WI38 (cell line): ENCODE measurements around the gene BRD3.
"Not testable (repeated sequence)": the region's sequence is repeated elsewhere in the genome, so short reads cannot be mapped to it uniquely, and the experiment has no call there.

Source experiments
- H3K4me3 ChIP-seq: 2 replicates; pipeline ENCODE4 v1.5.1; 2011; ENCODE audit warnings: low read depth, mild to moderate bottlenecking, control low read depth, low read length
- TF ChIP-seq, protein P1 (sequence below): IDR thresholded peaks from 2 replicates; pipeline ENCODE4 v1.5.1; 2012; ENCODE audit warnings: low read depth, mild to moderate bottlenecking, control low read depth, low read length

The BRD3 gene

DNA sequence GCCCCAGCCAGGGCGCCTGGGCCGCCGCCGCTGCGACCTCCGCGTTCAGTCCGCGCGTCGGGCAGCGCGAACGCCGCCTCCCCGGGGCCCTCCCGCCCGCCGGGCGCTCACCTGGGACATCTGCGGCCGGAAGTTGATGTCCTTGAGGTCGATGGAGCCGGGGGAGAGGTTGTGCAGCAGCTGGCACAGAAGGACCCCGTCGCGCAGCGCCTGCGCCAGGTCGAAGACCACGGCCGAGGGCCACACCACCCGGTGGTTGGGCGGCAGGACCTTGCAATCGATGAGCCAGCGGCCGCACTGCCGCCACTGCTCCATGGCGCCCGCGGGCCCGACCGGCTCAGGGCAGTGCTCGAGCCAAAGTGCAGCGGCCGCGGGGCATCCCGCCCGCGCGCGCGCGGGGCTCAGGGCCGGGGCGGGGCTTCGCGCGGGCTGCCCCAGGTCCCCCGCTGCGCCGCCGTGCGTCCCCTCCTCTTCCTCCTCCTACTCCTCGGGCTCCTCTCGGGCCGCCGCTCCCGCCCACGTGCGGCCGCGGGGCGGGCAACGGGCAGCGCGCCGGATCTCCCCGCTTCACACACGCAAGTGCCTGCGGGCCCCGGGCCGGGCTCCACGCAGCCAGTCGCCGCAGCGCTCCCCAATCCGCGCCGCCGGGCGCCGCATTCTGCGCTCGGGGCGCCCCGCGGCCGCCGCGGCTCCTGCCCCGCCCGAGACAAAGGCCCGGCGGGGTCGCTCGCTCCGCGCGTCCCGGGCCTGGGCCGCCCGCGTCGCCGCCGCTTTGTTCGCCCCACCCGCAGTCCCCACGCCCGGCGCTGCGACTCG, 75.7 kb downstream of the BRD3 start, which contains the start of gene VAV2:
Gene VAV2 (minus strand): TSS at position 361 of the 816 bp plus-strand sequence. CDS start 46 bp downstream, at position 315.
- peak within 1 kb of the TSS; percentile 79 for H3K4me3 ChIP-seq
- TF ChIP-seq, protein P1, sequence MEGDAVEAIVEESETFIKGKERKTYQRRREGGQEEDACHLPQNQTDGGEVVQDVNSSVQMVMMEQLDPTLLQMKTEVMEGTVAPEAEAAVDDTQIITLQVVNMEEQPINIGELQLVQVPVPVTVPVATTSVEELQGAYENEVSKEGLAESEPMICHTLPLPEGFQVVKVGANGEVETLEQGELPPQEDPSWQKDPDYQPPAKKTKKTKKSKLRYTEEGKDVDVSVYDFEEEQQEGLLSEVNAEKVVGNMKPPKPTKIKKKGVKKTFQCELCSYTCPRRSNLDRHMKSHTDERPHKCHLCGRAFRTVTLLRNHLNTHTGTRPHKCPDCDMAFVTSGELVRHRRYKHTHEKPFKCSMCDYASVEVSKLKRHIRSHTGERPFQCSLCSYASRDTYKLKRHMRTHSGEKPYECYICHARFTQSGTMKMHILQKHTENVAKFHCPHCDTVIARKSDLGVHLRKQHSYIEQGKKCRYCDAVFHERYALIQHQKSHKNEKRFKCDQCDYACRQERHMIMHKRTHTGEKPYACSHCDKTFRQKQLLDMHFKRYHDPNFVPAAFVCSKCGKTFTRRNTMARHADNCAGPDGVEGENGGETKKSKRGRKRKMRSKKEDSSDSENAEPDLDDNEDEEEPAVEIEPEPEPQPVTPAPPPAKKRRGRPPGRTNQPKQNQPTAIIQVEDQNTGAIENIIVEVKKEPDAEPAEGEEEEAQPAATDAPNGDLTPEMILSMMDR, result no peak

DNA sequence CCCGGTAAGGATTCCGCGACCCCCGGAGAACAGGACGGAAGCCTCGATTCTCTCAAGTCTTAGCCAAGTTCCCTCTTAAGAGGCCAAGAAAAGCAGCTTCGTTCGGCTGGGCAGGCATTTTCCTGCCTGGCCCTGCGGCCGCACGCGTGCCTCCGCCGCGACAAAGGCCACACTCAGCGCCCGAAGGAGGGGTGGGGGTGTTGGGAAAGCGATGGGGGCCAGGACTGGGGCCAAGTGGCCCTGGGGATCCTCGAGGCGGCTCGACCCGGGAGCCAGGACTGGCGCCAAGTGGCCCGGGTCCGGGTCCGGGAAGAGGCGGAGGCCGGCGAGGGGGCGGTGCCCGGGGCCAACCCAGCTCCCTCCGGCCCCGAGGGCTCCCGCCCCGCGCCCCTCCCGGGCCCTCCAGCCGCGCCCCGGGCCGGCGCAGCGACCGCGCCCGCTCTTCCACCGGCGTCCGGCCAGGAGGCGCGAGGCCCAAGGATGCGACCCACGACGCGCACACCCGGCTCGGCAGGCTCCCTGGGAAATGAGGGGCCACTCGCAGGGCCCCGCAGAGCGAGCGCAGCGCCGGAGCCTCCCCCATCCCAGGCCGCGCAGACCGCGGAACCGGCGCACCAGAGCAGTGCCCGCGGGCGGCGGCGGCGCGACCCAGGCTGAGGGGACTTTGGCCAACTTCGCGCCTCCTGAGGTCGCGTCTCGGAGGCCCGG, 76.5 kb downstream of the BRD3 start:
- peak overlapping the region; percentile 79 for H3K4me3 ChIP-seq
- TF ChIP-seq, protein P1, result no peak

GRCh38 chr9:133990366-133991213, 77.2 kb downstream of the BRD3 start:
- TF ChIP-seq, protein P1, result no peak
- peak overlapping the region; percentile 79 for H3K4me3 ChIP-seq

- TF ChIP-seq, protein P1, result no peak
- H3K4me3 ChIP-seq, result peak overlapping the region; percentile 79
Measured at GRCh38 chr9:133989625-133990365, 78.0 kb downstream of the BRD3 start.

- H3K4me3 ChIP-seq, result not testable (repeated sequence)
Measured at GRCh38 chr9:133988771-133989170, 79.1 kb downstream of the BRD3 start.

DNA sequence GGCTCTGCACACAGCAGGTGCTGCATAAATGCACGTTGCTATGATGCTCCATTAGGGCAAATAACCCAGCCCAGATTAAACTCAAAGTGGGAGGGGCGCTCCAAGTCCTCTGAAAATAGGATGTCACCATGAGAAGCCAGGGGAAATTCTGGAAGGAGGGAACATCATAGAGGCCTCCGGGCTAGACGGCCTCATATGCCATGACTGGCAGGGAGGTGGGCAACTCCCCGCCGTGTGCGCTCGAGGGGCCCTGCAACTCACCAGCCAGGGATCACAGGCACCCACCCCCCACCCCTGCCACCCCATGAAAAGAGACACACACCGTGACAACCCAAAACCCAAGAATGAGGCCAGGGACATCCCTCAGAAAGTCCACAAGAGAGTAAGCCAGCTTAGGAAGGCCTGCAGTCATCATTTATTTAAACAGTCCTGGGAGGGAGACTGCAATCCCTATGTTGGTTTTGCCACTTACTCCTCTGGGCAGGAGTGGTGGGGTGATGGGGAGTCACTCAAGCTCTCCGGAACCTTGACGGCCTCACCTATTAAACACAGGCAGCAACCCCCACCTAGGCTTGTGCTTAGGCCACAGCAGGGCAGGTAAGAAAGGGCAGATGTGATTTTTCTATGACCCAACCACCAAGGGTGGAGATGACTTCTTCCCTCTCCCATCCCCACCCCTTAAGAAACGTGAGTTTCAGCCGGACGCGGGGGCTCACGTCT, 79.7 kb downstream of the BRD3 start:
- H3K4me3 ChIP-seq, result no peak overlapping the region
- TF ChIP-seq, protein P1, result no peak
